Endothelial cell of umbilical vein (primary cell): ENCODE measurements around the gene SH3RF1. TPM values are rescaled to one million over a fixed set of nuclear protein-coding genes. Genes with fewer than 3 reads are reported as not detected.

Experiments
- BruUV-seq: library from RNA; stranded (reverse); fragments of 400-500 nt; replicated peaks from 2 replicates; lab custom pipeline; 2021; lab: Mats Ljungman, UMichigan
- CTCF ChIA-PET: fragments of 300-600, 350-600 bp; sonication (Branson Sonifier 250); formaldehyde crosslinking; loops from one replicate; lab custom pipeline; 2021; ENCODE audit warnings: antibody characterized with exemption, inconsistent platforms; lab: Charles Lee
- POLR2A ChIA-PET: fragments of 300-600, 350-600 bp; sonication (Branson Sonifier 250); formaldehyde crosslinking; loops from one replicate; lab custom pipeline; 2021; ENCODE audit warnings: antibody characterized with exemption, inconsistent platforms; lab: Charles Lee
- DNase-seq: peaks from one replicate; pipeline ENCODE4 v3.0.0-alpha.2; 2011; ENCODE audit warnings: low read depth, low spot score
- FAIRE-seq: peaks from 2 replicates; lab custom pipeline; 2011; peaks lifted over from hg19 to GRCh38; lab: Jason Lieb, UNC
- H2AFZ ChIP-seq: 2 replicates; pipeline ENCODE4 v1.6.0; 2012; ENCODE audit warnings: low read depth, low read length, control low read depth, inconsistent platforms
- H3K27ac ChIP-seq: 2 replicates; pipeline ENCODE4 v1.5.1; 2011; ENCODE audit warnings: low read depth, mild to moderate bottlenecking, control low read depth, low read length, moderate library complexity; ENCODE audit not compliant: insufficient read depth
- H3K27me3 ChIP-seq, 2 experiments: 2 replicates each; pipeline versions ENCODE4 v1.6.0 to v1.6.1; 2011; ENCODE audit warnings: low read length in 2 of 2, mixed read lengths in 1 of 2; ENCODE audit not compliant: control insufficient read depth in 2 of 2, insufficient read depth in 2 of 2
- H3K36me3 ChIP-seq, 2 experiments: 2 replicates in 1 of 2; 3 replicates in 1 of 2; pipeline ENCODE4 v1.5.1; 2011; ENCODE audit warnings: low read length in 2 of 2, mild to moderate bottlenecking in 1 of 2, moderate library complexity in 1 of 2; ENCODE audit not compliant: control insufficient read depth in 2 of 2, insufficient read depth in 2 of 2; ENCODE audit errors: extremely low read depth in 1 of 2
- H3K4me1 ChIP-seq: 3 replicates; pipeline ENCODE4 v1.5.1; 2011; ENCODE audit warnings: mild to moderate bottlenecking, low read length; ENCODE audit not compliant: control insufficient read depth, insufficient read depth; ENCODE audit errors: extremely low read depth
- H3K4me2 ChIP-seq: 2 replicates; pipeline ENCODE4 v1.6.1; 2011; ENCODE audit warnings: low read length, control low read depth, mixed read lengths; ENCODE audit not compliant: insufficient read depth
- H3K4me3 ChIP-seq, 3 experiments: fragments of 200-600 bp in 1 of 3; sonication (generic), shearing (Covaris generic) in 1 of 3; replicated peaks in 1 of 3; 2 replicates each; pipeline ENCODE4 v1.5.1; 2011 to 2016; ENCODE audit warnings: control low read depth in 3 of 3, low read length in 3 of 3, mild to moderate bottlenecking in 2 of 3, inconsistent platforms in 1 of 3, low read depth in 1 of 3, moderate library complexity in 1 of 3; ENCODE audit not compliant: insufficient read depth in 1 of 3
- H3K79me2 ChIP-seq: 2 replicates; pipeline ENCODE4 v1.6.0; 2012; ENCODE audit warnings: low read length, inconsistent platforms; ENCODE audit not compliant: control insufficient read depth, insufficient read depth
- H3K9ac ChIP-seq: replicated peaks from 2 replicates; pipeline ENCODE3; 2011; ENCODE audit warnings: low read length, control low read depth; ENCODE audit not compliant: insufficient read depth; ENCODE audit errors: extremely low read depth
- H3K9me1 ChIP-seq: replicated peaks from 3 replicates; pipeline ENCODE4 v1.6.0; 2011; ENCODE audit warnings: mild to moderate bottlenecking, low read length; ENCODE audit not compliant: control insufficient read depth, insufficient read depth; ENCODE audit errors: extremely low read depth
- H3K9me3 ChIP-seq: replicated peaks from 2 replicates; pipeline ENCODE4 v1.5.1; 2012; ENCODE audit warnings: low read length, inconsistent platforms; ENCODE audit not compliant: control insufficient read depth, insufficient read depth
- H4K20me1 ChIP-seq: replicated peaks from 2 replicates; pipeline ENCODE3; 2011; ENCODE audit warnings: mild to moderate bottlenecking, low read length; ENCODE audit not compliant: control insufficient read depth, insufficient read depth; ENCODE audit errors: extremely low read depth
- EZH2 ChIP-seq: IDR thresholded peaks from 2 replicates; pipeline ENCODE4 v1.6.1; 2012; ENCODE audit warnings: borderline replicate concordance, low read depth, mild to moderate bottlenecking, moderate library complexity, low read length, inconsistent platforms; ENCODE audit not compliant: severe bottlenecking
- FOS ChIP-seq: IDR thresholded peaks from 2 replicates; pipeline ENCODE4 v1.6.1; 2011; ENCODE audit warnings: mild to moderate bottlenecking, low read length, moderate library complexity, borderline replicate concordance; ENCODE audit not compliant: insufficient read depth
- GATA2 ChIP-seq: IDR thresholded peaks from 2 replicates; pipeline ENCODE4 v1.7.0; 2011; ENCODE audit warnings: low read depth, mild to moderate bottlenecking, moderate library complexity, mixed read lengths, low read length; ENCODE audit not compliant: insufficient read length, insufficient read depth
- JUN ChIP-seq: IDR thresholded peaks from 2 replicates; pipeline ENCODE4 v1.6.1; 2011; ENCODE audit warnings: borderline replicate concordance, low read depth; ENCODE audit not compliant: insufficient read length, insufficient read depth
- MYC ChIP-seq: IDR thresholded peaks from one replicate; pipeline ENCODE4 v1.6.1; 2011; ENCODE audit warnings: mild to moderate bottlenecking, low read depth, low read length
- POLR2A ChIP-seq: IDR thresholded peaks from 2 replicates; pipeline ENCODE4 v1.6.1; 2012; ENCODE audit warnings: low read depth, mild to moderate bottlenecking, control low read depth, low read length
- POLR2AphosphoS5 ChIP-seq: IDR thresholded peaks from 2 replicates; pipeline ENCODE4 v1.6.1; 2012; ENCODE audit warnings: low read depth, mild to moderate bottlenecking, control low read depth, low read length, moderate library complexity; ENCODE audit not compliant: insufficient read depth
- dilution Hi-C: fragments of 300-500 bp; cut with MboI; formaldehyde crosslinking; loops from one replicate; pipeline ENCODE4 v1.15.0; 2019; ENCODE audit warnings: low sequenced_read_pairs; ENCODE audit not compliant: extremely low pct_ligation_motif_present
- intact Hi-C: fragments of 100-400 bp; cut with micrococcal nuclease; formaldehyde crosslinking; loops from one replicate; pipeline ENCODE4 v1.10.0; 2022
- polyA plus RNA-seq, 4 experiments: library from polyadenylated mRNA; depleted of rRNA in 3 of 4; stranded (reverse) in 3 of 4; unstranded in 1 of 4; fragments of >200 nt; gene quantifications; 2 replicates each; pipeline versions ENCODE4 v1.2.1 to v1.2.3, GENCODE V29; 2011 to 2012; ENCODE audit warnings: missing spikeins in 1 of 4
- total RNA-seq: library from RNA; stranded (reverse); gene quantifications from 2 replicates; pipeline ENCODE4 v1.2.3, GENCODE V29; 2021
- TF ChIP-seq, protein P1 (sequence below): IDR thresholded peaks from 2 replicates; pipeline ENCODE4 v1.6.1; 2011; ENCODE audit not compliant: insufficient read depth, insufficient read length
- TF ChIP-seq, protein P2 (sequence below), 2 donors: IDR thresholded peaks; 1 replicate in 1 of 2; 2 replicates in 1 of 2; pipeline ENCODE4 v1.5.1; 2011; ENCODE audit warnings: low read length in 2 of 2, mild to moderate bottlenecking in 2 of 2, moderate library complexity in 2 of 2, control low read depth in 1 of 2, inconsistent platforms in 1 of 2, low read depth in 1 of 2; ENCODE audit not compliant: insufficient read depth in 1 of 2; ENCODE audit errors: extremely low read depth in 1 of 2

Gene SH3RF1
- total and polyA plus RNA-seq, 2 donors (not counting 3 experiments of a cell fraction or from before 2014, with no cell fraction given), result 16.2 to 24.9 TPM

DNA sequence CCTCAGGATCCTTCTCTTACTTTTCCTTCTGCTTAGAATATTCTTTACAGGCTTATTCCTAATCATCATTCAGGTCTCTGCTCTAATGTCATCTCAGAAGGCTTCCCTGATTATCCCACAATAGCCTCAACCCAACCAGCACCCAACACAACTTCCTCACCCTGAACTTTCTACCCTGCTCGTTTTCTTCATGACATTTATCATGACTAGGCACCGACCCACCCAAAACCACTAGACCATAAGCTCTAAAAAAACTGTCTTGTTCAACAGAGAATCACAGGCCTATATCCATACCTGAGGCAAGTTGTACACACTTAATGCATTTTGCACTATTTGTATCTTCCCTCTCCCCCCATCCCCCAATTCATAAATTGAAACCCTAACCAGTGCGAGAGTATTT lies 95.3 kb downstream of the SH3RF1 start:
- H3K4me2 ChIP-seq, result no peak overlapping the region
- no peaks in the 10 kb centered on the region for H3K27me3 ChIP-seq
- no peak overlapping the region for H2AFZ ChIP-seq
- DNase-seq (no peak), FAIRE-seq (no peak)
- dilution Hi-C loops, result no loop called here
- H3K36me3 ChIP-seq, result no peaks in the 10 kb centered on the region
- no peak overlapping the region for H3K4me3 ChIP-seq
- H3K9ac ChIP-seq, result no peak overlapping the region
- H3K4me1 ChIP-seq, result no peaks in the 10 kb centered on the region
- no peaks in the 10 kb centered on the region for H3K9me3 ChIP-seq
- H3K27ac ChIP-seq, result no peak overlapping the region
- H4K20me1 ChIP-seq, result peaks cover 4% of the 10 kb centered on the region
- no TSS peak for BruUV-seq
- ChIA-PET POLR2A (no interaction called here), CTCF (no interaction called here)
- intact Hi-C loops, result no loop called here
- TF ChIP-seq JUN, result no peak
- TF ChIP-seq MYC, result no peak
- TF ChIP-seq FOS, result no peak
- TF ChIP-seq POLR2AphosphoS5, result no peak
- no peak for TF ChIP-seq EZH2
- no peak for TF ChIP-seq POLR2A
- H3K79me2 ChIP-seq, result peaks cover 80% of the 10 kb centered on the region
- H3K9me1 ChIP-seq, result peaks cover 2% of the 10 kb centered on the region

DNA sequence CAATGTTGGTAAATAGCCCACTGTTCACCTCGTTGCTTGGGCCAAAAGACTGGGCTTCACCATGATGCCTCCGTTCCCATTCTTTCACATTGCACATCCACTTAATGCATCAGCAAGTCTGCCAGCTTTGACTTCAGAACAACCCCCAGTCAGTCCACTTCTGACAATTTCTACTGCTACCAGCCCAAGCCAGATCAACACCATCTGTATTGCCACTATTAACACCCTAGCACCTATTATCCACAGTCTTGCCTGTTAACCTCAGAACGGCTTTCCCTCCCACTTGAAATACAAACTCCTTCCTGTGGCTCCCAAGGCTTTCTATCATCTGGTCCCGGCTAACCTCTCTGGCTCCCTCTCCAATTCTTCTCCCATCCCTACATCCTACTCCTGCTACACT lies 95.7 kb downstream of the SH3RF1 start:
- intact Hi-C loops (no loop called here), dilution Hi-C loops (no loop called here)
- Histone ChIP-seq H4K20me1 (peaks cover 4% of the 10 kb centered on the region), H3K27me3 (no peaks in the 10 kb centered on the region), H3K36me3 (no peaks in the 10 kb centered on the region), H3K9me1 (peaks cover 2% of the 10 kb centered on the region), H3K4me1 (no peaks in the 10 kb centered on the region), H3K27ac (no peak overlapping the region), H2AFZ (no peak overlapping the region), H3K9ac (no peak overlapping the region), H3K79me2 (peaks cover 78% of the 10 kb centered on the region), H3K4me2 (no peak overlapping the region), H3K4me3 (no peak overlapping the region), H3K9me3 (no peaks in the 10 kb centered on the region)
- FAIRE-seq (no peak), DNase-seq (no peak)
- ChIA-PET CTCF (no interaction called here), POLR2A (no interaction called here)
- TF ChIP-seq EZH2 (no peak), GATA2 (no peak), JUN (no peak), POLR2AphosphoS5 (no peak), FOS (no peak)
- TF ChIP-seq, protein P1, sequence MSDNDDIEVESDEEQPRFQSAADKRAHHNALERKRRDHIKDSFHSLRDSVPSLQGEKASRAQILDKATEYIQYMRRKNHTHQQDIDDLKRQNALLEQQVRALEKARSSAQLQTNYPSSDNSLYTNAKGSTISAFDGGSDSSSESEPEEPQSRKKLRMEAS, result no peak
- TF ChIP-seq, protein P2, sequence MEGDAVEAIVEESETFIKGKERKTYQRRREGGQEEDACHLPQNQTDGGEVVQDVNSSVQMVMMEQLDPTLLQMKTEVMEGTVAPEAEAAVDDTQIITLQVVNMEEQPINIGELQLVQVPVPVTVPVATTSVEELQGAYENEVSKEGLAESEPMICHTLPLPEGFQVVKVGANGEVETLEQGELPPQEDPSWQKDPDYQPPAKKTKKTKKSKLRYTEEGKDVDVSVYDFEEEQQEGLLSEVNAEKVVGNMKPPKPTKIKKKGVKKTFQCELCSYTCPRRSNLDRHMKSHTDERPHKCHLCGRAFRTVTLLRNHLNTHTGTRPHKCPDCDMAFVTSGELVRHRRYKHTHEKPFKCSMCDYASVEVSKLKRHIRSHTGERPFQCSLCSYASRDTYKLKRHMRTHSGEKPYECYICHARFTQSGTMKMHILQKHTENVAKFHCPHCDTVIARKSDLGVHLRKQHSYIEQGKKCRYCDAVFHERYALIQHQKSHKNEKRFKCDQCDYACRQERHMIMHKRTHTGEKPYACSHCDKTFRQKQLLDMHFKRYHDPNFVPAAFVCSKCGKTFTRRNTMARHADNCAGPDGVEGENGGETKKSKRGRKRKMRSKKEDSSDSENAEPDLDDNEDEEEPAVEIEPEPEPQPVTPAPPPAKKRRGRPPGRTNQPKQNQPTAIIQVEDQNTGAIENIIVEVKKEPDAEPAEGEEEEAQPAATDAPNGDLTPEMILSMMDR (IDR thresholded peaks at IDR 0.05; ENCODE audit: extremely low read depth in 1 of 2, insufficient read depth in 1 of 2, low read depth in 1 of 2, low read length in 2 of 2), result no peak
- no TSS peak for BruUV-seq
